A549 (cell line): ENCODE data around the gene ABL1. TPM values are rescaled to one million over a fixed set of nuclear protein-coding genes. Genes with fewer than 3 reads are reported as not detected.
A peak's percentile ranks its signal among the peaks of the same experiment; 100 is the strongest.

Source experiments
- ATAC-seq, 2 experiments: fragments of 200-7000 bp in 1 of 2; fragments of >200 bp in 1 of 2; cut with Nextera tagmentation in 1 of 2; cut with Tn5 transposase in 1 of 2; 3 replicates each; pipeline versions ENCODE4 v1.8.0 to v1.9.1; 2018 to 2020; ENCODE audit warnings: mild to moderate bottlenecking in 1 of 2, moderate library complexity in 1 of 2
- CTCF ChIA-PET: fragments of 300-600 bp; sonication (Branson Sonifier 250); formaldehyde crosslinking; extraction: SDS; loops from one replicate; lab custom pipeline; 2021; ENCODE audit warnings: antibody characterized with exemption, inconsistent platforms; lab: Yijun Ruan, JAX
- POLR2A ChIA-PET: fragments of 350-600 bp; formaldehyde crosslinking; extraction: SDS; loops from one replicate; lab custom pipeline; 2021; ENCODE audit warnings: antibody characterized with exemption, inconsistent platforms; lab: Yijun Ruan, JAX
- DNase-seq, 2 experiments: peaks; one replicate each; pipeline versions ENCODE4 v3.0.0 to v3.0.0-alpha.2; 2011 to 2016; ENCODE audit warnings: low read depth in 1 of 2, low spot score in 1 of 2
- FAIRE-seq: peaks from 2 replicates; lab custom pipeline; 2011; peaks lifted over from hg19 to GRCh38; lab: Jason Lieb, UNC
- H3K27ac ChIP-seq, 2 experiments: fragments of >200 bp; sonication (Bioruptor Twin); formaldehyde crosslinking; 3 replicates each; pipeline ENCODE4 v1.5.1; 2016 to 2017
- H3K4me1 ChIP-seq: fragments of >200 bp; sonication (Bioruptor Twin); formaldehyde crosslinking; 3 replicates; pipeline ENCODE4 v1.6.1; 2016
- H3K4me2 ChIP-seq: fragments of >200 bp; sonication (Bioruptor Twin); formaldehyde crosslinking; 3 replicates; pipeline ENCODE4 v1.6.1; 2016
- H3K4me3 ChIP-seq: fragments of >200 bp; sonication (Bioruptor Twin); formaldehyde crosslinking; 3 replicates; pipeline ENCODE4 v1.5.1; 2016
- H3K9me3 ChIP-seq: fragments of >200 bp; sonication (Bioruptor Twin); formaldehyde crosslinking; 3 replicates; pipeline ENCODE4 v1.6.1; 2016
- CEBPB ChIP-seq, 2 experiments: fragments of >200 bp in 1 of 2; sonication (Bioruptor Twin) in 1 of 2; formaldehyde crosslinking in 1 of 2; IDR thresholded peaks; 2 replicates each; pipeline ENCODE4 v1.6.1; 2012 to 2016
- CHD4 ChIP-seq: fragments of 200-600 bp; sonication (generic); IDR thresholded peaks from 2 replicates; pipeline ENCODE4 v1.6.1; 2016; ENCODE audit warnings: antibody characterized with exemption, mild to moderate bottlenecking, borderline replicate concordance
- FOSB ChIP-seq: fragments of 250-450 bp; sonication (Bioruptor Pico); IDR thresholded peaks from 2 replicates; pipeline ENCODE4 v1.5.0; 2020; ENCODE audit warnings: mild to moderate bottlenecking, moderate library complexity
- HEYL ChIP-seq: fragments of 250-450 bp; sonication (Bioruptor Pico); IDR thresholded peaks from 2 replicates; pipeline ENCODE4 v1.8.0; 2021; ENCODE audit warnings: mild to moderate bottlenecking, moderate library complexity
- HOXA7 ChIP-seq: fragments of 250-450 bp; sonication (Bioruptor Pico); IDR thresholded peaks from 2 replicates; pipeline ENCODE4 v1.5.0; 2020; ENCODE audit warnings: mild to moderate bottlenecking, moderate library complexity
- HOXB13 ChIP-seq: fragments of 250-450 bp; sonication (Bioruptor Pico); IDR thresholded peaks from 2 replicates; pipeline ENCODE4 v1.5.0; 2020; ENCODE audit warnings: low read depth, mild to moderate bottlenecking, moderate library complexity
- JUNB ChIP-seq: fragments of >200 bp; sonication (Bioruptor Twin); formaldehyde crosslinking; IDR thresholded peaks from 2 replicates; pipeline ENCODE4 v1.6.1; 2016
- KDM1A ChIP-seq: fragments of 200-600 bp; sonication (generic); IDR thresholded peaks from 2 replicates; pipeline ENCODE4 v1.6.1; 2016; ENCODE audit warnings: low read depth, mild to moderate bottlenecking
- MYC ChIP-seq: IDR thresholded peaks from 2 replicates; pipeline ENCODE4 v1.6.1; 2012; ENCODE audit warnings: mild to moderate bottlenecking, inconsistent platforms, low read length, improper control_type of control experiment, borderline replicate concordance
- PHF8 ChIP-seq: fragments of 200-600 bp; sonication (generic); IDR thresholded peaks from 2 replicates; pipeline ENCODE4 v1.6.1; 2016; ENCODE audit warnings: low read depth, mild to moderate bottlenecking, antibody characterized with exemption, moderate library complexity, borderline replicate concordance
- RARB ChIP-seq: fragments of 250-450 bp; sonication (Bioruptor Pico); IDR thresholded peaks from 2 replicates; pipeline ENCODE4 v1.8.0; 2021; ENCODE audit warnings: mild to moderate bottlenecking, moderate library complexity
- REST ChIP-seq: fragments of 200-600 bp; sonication (generic); IDR thresholded peaks from 2 replicates; pipeline ENCODE4 v1.6.1; 2016; ENCODE audit warnings: antibody characterized with exemption, mild to moderate bottlenecking, moderate library complexity
- RFX5 ChIP-seq: fragments of 450-650 bp; IDR thresholded peaks from 2 replicates; pipeline ENCODE4 v1.7.1; 2014; ENCODE audit warnings: antibody characterized with exemption, mild to moderate bottlenecking, moderate library complexity
- ZC3H11A ChIP-seq: fragments of 450-650 bp; IDR thresholded peaks from 2 replicates; pipeline ENCODE4 v1.6.1; 2014; ENCODE audit warnings: antibody characterized with exemption, mild to moderate bottlenecking
- ZFP36 ChIP-seq: fragments of 450-650 bp; IDR thresholded peaks from 2 replicates; pipeline ENCODE4 v1.6.1; 2014; ENCODE audit warnings: borderline replicate concordance; ENCODE audit not compliant: partially characterized antibody
- WGBS: methylation state at CpG from one replicate; pipeline ENCODE4 v1.1.6; 2017; ENCODE audit errors: missing lambda C conversion rate; 5-methylcytosine and 5-hydroxymethylcytosine counted together
- polyA plus RNA-seq, 4 experiments: library from polyadenylated mRNA; depleted of rRNA in 3 of 4; stranded (reverse); fragments of >200 nt; fragmentation: RNase III in 1 of 4; extraction: RNeasy Plus Mini Kit Qiagen cat#74134 plus additional on column Dnase treatment in 1 of 4; gene quantifications; 2 replicates in 3 of 4; 3 replicates in 1 of 4; pipeline ENCODE4 v1.2.3, GENCODE V29; 2011 to 2017
- TF ChIP-seq, protein P1 (sequence below): fragments of 150-350 bp; IDR thresholded peaks from 2 replicates; pipeline ENCODE4 v1.6.1; 2014; ENCODE audit warnings: low read depth, mild to moderate bottlenecking, low read length

ABL1 gene
- polyA plus RNA-seq, 2 of the 4 experiments (the other 2 are of a cell fraction) = 26.5 to 32.4 TPM

- no peak for TF ChIP-seq REST
- no peak for TF ChIP-seq HOXB13 (CRISPR knock-in tag)
- no peak for TF ChIP-seq HOXA7 (CRISPR knock-in tag)
- TF ChIP-seq FOSB (CRISPR knock-in tag) = no peak
- no peak for TF ChIP-seq PHF8
- TF ChIP-seq CEBPB (IDR thresholded peaks at IDR 0.05) = no peak
- TF ChIP-seq, protein P1, sequence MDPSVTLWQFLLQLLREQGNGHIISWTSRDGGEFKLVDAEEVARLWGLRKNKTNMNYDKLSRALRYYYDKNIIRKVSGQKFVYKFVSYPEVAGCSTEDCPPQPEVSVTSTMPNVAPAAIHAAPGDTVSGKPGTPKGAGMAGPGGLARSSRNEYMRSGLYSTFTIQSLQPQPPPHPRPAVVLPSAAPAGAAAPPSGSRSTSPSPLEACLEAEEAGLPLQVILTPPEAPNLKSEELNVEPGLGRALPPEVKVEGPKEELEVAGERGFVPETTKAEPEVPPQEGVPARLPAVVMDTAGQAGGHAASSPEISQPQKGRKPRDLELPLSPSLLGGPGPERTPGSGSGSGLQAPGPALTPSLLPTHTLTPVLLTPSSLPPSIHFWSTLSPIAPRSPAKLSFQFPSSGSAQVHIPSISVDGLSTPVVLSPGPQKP = no peak
- TF ChIP-seq MYC = no peak
- TF ChIP-seq RFX5 = no peak
Measured at GRCh38 chr9:130934246-130934645, 99.2 kb downstream of the ABL1 start (continued).

- no peak for FAIRE-seq
- DNase-seq = no peak
- Histone ChIP-seq H3K4me3 (no peak overlapping the region), H3K27ac (peak overlapping the region; percentile 14 to 90; a peak in 3 of 6 replicates), H3K4me2 (no peak overlapping the region), H3K4me1 (peaks cover 52% of the 10 kb centered on the region), H3K9me3 (no peaks in the 10 kb centered on the region)
- 74% methylated on average over 16 of the region's 16 CpGs for WGBS
- CTCF ChIA-PET = interaction anchor here (0.6 to 7.0 kb wide), 14 partner anchors 8 to 228 kb away, joined by 3 to 49 read pairs (median 4); no protein-coding TSS in a partner anchor
- ATAC-seq = no peak
- TF ChIP-seq JUNB (no peak), HEYL (CRISPR knock-in tag) (no peak), CHD4 (no peak), MYC (no peak), FOSB (CRISPR knock-in tag) (no peak), RARB (no peak), ZC3H11A (no peak), KDM1A (peak; percentile 62; the same call in 1 of the 2 replicates)
- POLR2A ChIA-PET = no interaction called here
Measured at GRCh38 chr9:130934702-130935647, 99.9 kb downstream of the ABL1 start.

- no peak overlapping the region for H3K4me3 ChIP-seq
- TF ChIP-seq KDM1A (peak; percentile 67; the same call in 1 of the 2 replicates), RARB (no peak), ZFP36 (peak; percentile 86)
- no peak for FAIRE-seq
- ChIA-PET CTCF (interaction anchor here (1.0 to 7.0 kb wide), 10 partner anchors 9 to 112 kb away, joined by 3 to 49 read pairs (median 4); no protein-coding TSS in a partner anchor), POLR2A (no interaction called here)
- 96% methylated on average over 13 of the region's 13 CpGs for WGBS
- H3K9me3 ChIP-seq = no peaks in the 10 kb centered on the region
- ATAC-seq = no peak
- no peak for DNase-seq
- peaks cover 53% of the 10 kb centered on the region for H3K4me1 ChIP-seq
- peak overlapping the region; percentile 51 for H3K4me2 ChIP-seq
- peak overlapping the region; percentile 24 to 90 for H3K27ac ChIP-seq
Measured at GRCh38 chr9:130935648-130936271, 100.7 kb downstream of the ABL1 start.
